HepG2 (cell line): Measurements from ENCODE around the gene MFSD11. TPM values are rescaled to one million over a fixed set of nuclear protein-coding genes. Genes with fewer than 3 reads are reported as not detected.

Experiments used
- EP300 ChIP-seq, 3 experiments: sonication (generic) in 1 of 3; formaldehyde crosslinking in 1 of 3; IDR thresholded peaks; 2 replicates each; pipeline versions ENCODE4 v1.5.1 to v1.6.1; 2011 to 2020; ENCODE audit warnings: low read depth in 2 of 3, low read length in 2 of 3, borderline replicate concordance in 1 of 3, improper control_type of control experiment in 1 of 3, mild to moderate bottlenecking in 1 of 3, missing genetic modification reagents in 1 of 3, moderate library complexity in 1 of 3
- ETV5 ChIP-seq: IDR thresholded peaks from 2 replicates; pipeline ENCODE4 v1.6.1; 2018; ENCODE audit warnings: missing biosample characterization, missing genetic modification reagents, inconsistent platforms, borderline replicate concordance
- JUNB ChIP-seq: sonication (generic); formaldehyde crosslinking; IDR thresholded peaks from 2 replicates; pipeline ENCODE4 v1.8.0; 2022; ENCODE audit warnings: missing genetic modification reagents, mild to moderate bottlenecking, borderline replicate concordance
- NKX3-1 ChIP-seq: sonication (generic); formaldehyde crosslinking; IDR thresholded peaks from 2 replicates; pipeline ENCODE4 v1.5.0; 2020; ENCODE audit warnings: missing genetic modification reagents
- PHF21A ChIP-seq: sonication (generic); formaldehyde crosslinking; IDR thresholded peaks from 2 replicates; pipeline ENCODE4 v1.5.0; 2020; ENCODE audit warnings: mild to moderate bottlenecking, missing genetic modification reagents
- RARA ChIP-seq: IDR thresholded peaks from 2 replicates; pipeline ENCODE4 v1.6.1; 2016; ENCODE audit warnings: missing genetic modification reagents, missing compliant biosample characterization
- RFXANK ChIP-seq: IDR thresholded peaks from 2 replicates; pipeline ENCODE4 v1.6.1; 2016
- SP2 ChIP-seq: sonication (generic); formaldehyde crosslinking; IDR thresholded peaks from 2 replicates; pipeline ENCODE4 v1.5.1; 2020; ENCODE audit warnings: mild to moderate bottlenecking, missing genetic modification reagents
- TBL1XR1 ChIP-seq: fragments of 150-350 bp; IDR thresholded peaks from 2 replicates; pipeline ENCODE4 v1.6.1; 2014; ENCODE audit warnings: borderline replicate concordance, low read length; ENCODE audit not compliant: partially characterized antibody
- ZBTB7A ChIP-seq: sonication (generic); formaldehyde crosslinking; IDR thresholded peaks from 2 replicates; pipeline ENCODE4 v1.8.0; 2022; ENCODE audit warnings: mild to moderate bottlenecking, missing genetic modification reagents
- ZNF496 ChIP-seq: sonication (generic); formaldehyde crosslinking; IDR thresholded peaks from 2 replicates; pipeline ENCODE4 v1.8.1; 2023; ENCODE audit warnings: mild to moderate bottlenecking, moderate library complexity, missing genetic modification reagents; ENCODE audit not compliant: insufficient replicate concordance
- ZNF567 ChIP-seq: sonication (generic); formaldehyde crosslinking; IDR thresholded peaks from 2 replicates; pipeline ENCODE4 v1.8.1; 2023; ENCODE audit warnings: mild to moderate bottlenecking, missing genetic modification reagents, borderline replicate concordance
- ZNF782 ChIP-seq: sonication (generic); formaldehyde crosslinking; IDR thresholded peaks from 2 replicates; pipeline ENCODE4 v1.4.0; 2020; ENCODE audit warnings: missing genetic modification reagents, mild to moderate bottlenecking, borderline replicate concordance
- ZNF790 ChIP-seq: sonication (generic); formaldehyde crosslinking; IDR thresholded peaks from 2 replicates; pipeline ENCODE4 v1.8.0; 2022; ENCODE audit warnings: missing genetic modification reagents, mild to moderate bottlenecking, borderline replicate concordance
- polyA plus RNA-seq, 8 experiments: library from polyadenylated mRNA; depleted of rRNA in 3 of 8; stranded (reverse) in 7 of 8; unstranded in 1 of 8; fragments of >200 nt; fragmentation: Illumina TruSeq in 4 of 8; extraction: Trizol in 4 of 8; gene quantifications; 2 replicates each; pipeline versions ENCODE4 v1.2.1 to v1.2.3, GENCODE V29; 2011 to 2016; ENCODE audit warnings: low read depth in 4 of 8, missing spikeins in 1 of 8, mixed read lengths in 1 of 8; ENCODE audit not compliant: insufficient read depth in 1 of 8
- total RNA-seq, 5 experiments: library from RNA; depleted of rRNA; stranded (reverse); fragments of >200 nt; fragmentation: Illumina TruSeq; extraction: Trizol; gene quantifications; 2 replicates each; pipeline ENCODE4 v1.2.3, GENCODE V29; 2016; ENCODE audit warnings: low read depth in 1 of 5
- TF ChIP-seq, protein P1 (sequence below): fragments of 450-650 bp; IDR thresholded peaks from 2 replicates; pipeline ENCODE4 v1.6.1; 2016
- TF ChIP-seq, protein P2 (sequence below): sonication (generic); formaldehyde crosslinking; IDR thresholded peaks from 2 replicates; pipeline ENCODE4 v1.4.0; 2020; ENCODE audit warnings: missing genetic modification reagents
- TF ChIP-seq, protein P3 (sequence below): IDR thresholded peaks from 2 replicates; pipeline ENCODE4 v1.6.1; 2016; ENCODE audit warnings: low read depth, control low read depth
- TF ChIP-seq, protein P4 (sequence below): sonication (generic); formaldehyde crosslinking; IDR thresholded peaks from 2 replicates; pipeline ENCODE4 v1.4.0; 2020; ENCODE audit warnings: missing genetic modification reagents
- TF ChIP-seq, protein P5 (sequence below): sonication (generic); formaldehyde crosslinking; IDR thresholded peaks from 2 replicates; pipeline ENCODE4 v1.5.1; 2020; ENCODE audit warnings: mild to moderate bottlenecking, moderate library complexity, missing genetic modification reagents
- TF ChIP-seq, protein P6 (sequence below): sonication (generic); formaldehyde crosslinking; IDR thresholded peaks from 2 replicates; pipeline ENCODE4 v1.4.0; 2020; ENCODE audit warnings: mild to moderate bottlenecking, missing genetic modification reagents

The MFSD11 gene
- total and polyA plus RNA-seq, 2 of the 13 experiments (the other 11 are each of a cell fraction or from before 2014, with no cell fraction given): 26.1 to 36.3 TPM

DNA sequence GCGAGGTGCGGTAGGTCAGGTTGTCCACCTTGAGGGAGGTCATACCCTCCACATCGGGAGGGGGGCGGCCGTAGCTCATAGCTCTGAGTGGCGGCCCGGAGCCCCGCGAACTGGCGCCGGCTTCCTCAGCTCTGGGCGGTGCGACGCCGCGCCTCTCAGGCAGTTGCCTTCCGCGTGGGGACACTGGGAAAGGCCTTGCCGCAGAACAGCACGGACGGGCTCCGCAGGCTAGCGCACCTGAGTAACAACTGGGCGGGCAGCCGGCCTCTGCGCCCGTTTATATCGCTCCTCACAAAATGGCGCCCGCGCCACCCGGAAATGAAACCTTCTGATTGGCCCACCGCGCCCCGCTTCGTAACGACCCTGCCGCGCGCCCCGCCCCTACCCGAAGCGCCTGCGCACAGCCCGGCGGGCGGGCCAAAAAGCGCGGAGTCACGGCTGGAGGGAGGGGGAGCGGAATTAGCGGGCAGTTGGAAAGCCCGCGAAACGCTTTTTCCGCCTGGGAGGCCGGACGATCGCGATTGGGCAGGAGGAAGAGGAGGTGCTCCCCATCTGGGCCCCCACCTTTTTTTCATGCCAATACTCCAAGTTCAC lies 740 bp upstream of the MFSD11 start, which contains the start of gene SRSF2 (continued):
- TF ChIP-seq, protein P1, sequence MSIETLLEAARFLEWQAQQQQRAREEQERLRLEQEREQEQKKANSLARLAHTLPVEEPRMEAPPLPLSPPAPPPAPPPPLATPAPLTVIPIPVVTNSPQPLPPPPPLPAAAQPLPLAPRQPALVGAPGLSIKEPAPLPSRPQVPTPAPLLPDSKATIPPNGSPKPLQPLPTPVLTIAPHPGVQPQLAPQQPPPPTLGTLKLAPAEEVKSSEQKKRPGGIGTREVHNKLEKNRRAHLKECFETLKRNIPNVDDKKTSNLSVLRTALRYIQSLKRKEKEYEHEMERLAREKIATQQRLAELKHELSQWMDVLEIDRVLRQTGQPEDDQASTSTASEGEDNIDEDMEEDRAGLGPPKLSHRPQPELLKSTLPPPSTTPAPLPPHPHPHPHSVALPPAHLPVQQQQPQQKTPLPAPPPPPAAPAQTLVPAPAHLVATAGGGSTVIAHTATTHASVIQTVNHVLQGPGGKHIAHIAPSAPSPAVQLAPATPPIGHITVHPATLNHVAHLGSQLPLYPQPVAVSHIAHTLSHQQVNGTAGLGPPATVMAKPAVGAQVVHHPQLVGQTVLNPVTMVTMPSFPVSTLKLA: no peak
- TF ChIP-seq, protein P2, sequence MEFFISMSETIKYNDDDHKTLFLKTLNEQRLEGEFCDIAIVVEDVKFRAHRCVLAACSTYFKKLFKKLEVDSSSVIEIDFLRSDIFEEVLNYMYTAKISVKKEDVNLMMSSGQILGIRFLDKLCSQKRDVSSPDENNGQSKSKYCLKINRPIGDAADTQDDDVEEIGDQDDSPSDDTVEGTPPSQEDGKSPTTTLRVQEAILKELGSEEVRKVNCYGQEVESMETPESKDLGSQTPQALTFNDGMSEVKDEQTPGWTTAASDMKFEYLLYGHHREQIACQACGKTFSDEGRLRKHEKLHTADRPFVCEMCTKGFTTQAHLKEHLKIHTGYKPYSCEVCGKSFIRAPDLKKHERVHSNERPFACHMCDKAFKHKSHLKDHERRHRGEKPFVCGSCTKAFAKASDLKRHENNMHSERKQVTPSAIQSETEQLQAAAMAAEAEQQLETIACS (CRISPR knock-in tag): peak; percentile 40; the same call in 1 of the 2 replicates
- no peak; the same call in 1 of the 2 replicates for TF ChIP-seq ZNF790 (CRISPR knock-in tag)
- TF ChIP-seq PHF21A (CRISPR knock-in tag): peak; percentile 91
- TF ChIP-seq EP300 (IDR thresholded peaks at IDR 0.05; ENCODE audit: low read depth in 2 of 2, low read length in 2 of 2): peak; percentile 57 to 71; a peak in 3 of 4 replicates
- peak; percentile 52; the same call in 1 of the 2 replicates for TF ChIP-seq EP300 (CRISPR knock-in tag; IDR thresholded peaks at IDR 0.05; ENCODE audit: borderline replicate concordance)
- 0 out of 2 replicates have a peak, but pooled peaks have one; percentile 11 for TF ChIP-seq RFXANK (CRISPR knock-in tag)
- TF ChIP-seq RARA (CRISPR knock-in tag): peak; percentile 74
- TF ChIP-seq, protein P3, sequence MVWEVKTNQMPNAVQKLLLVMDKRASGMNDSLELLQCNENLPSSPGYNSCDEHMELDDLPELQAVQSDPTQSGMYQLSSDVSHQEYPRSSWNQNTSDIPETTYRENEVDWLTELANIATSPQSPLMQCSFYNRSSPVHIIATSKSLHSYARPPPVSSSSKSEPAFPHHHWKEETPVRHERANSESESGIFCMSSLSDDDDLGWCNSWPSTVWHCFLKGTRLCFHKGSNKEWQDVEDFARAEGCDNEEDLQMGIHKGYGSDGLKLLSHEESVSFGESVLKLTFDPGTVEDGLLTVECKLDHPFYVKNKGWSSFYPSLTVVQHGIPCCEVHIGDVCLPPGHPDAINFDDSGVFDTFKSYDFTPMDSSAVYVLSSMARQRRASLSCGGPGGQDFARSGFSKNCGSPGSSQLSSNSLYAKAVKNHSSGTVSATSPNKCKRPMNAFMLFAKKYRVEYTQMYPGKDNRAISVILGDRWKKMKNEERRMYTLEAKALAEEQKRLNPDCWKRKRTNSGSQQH: peak; percentile 96
- peak; percentile 87 for TF ChIP-seq TBL1XR1
- TF ChIP-seq SP2 (CRISPR knock-in tag): peak; percentile 74
- TF ChIP-seq JUNB (CRISPR knock-in tag): no peak
- TF ChIP-seq ETV5 (CRISPR knock-in tag): peak; percentile 72
- peak; percentile 91 for TF ChIP-seq NKX3-1 (CRISPR knock-in tag)
- TF ChIP-seq ZNF782: peak; percentile 97
- TF ChIP-seq ZBTB7A (CRISPR knock-in tag): peak; percentile 87
- TF ChIP-seq ZNF567: no peak; the same call in 1 of the 2 replicates
- TF ChIP-seq ZNF496: no peak
- TF ChIP-seq, protein P4, sequence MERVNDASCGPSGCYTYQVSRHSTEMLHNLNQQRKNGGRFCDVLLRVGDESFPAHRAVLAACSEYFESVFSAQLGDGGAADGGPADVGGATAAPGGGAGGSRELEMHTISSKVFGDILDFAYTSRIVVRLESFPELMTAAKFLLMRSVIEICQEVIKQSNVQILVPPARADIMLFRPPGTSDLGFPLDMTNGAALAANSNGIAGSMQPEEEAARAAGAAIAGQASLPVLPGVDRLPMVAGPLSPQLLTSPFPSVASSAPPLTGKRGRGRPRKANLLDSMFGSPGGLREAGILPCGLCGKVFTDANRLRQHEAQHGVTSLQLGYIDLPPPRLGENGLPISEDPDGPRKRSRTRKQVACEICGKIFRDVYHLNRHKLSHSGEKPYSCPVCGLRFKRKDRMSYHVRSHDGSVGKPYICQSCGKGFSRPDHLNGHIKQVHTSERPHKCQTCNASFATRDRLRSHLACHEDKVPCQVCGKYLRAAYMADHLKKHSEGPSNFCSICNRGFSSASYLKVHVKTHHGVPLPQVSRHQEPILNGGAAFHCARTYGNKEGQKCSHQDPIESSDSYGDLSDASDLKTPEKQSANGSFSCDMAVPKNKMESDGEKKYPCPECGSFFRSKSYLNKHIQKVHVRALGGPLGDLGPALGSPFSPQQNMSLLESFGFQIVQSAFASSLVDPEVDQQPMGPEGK (CRISPR knock-in tag): peak; percentile 89
- TF ChIP-seq, protein P5, sequence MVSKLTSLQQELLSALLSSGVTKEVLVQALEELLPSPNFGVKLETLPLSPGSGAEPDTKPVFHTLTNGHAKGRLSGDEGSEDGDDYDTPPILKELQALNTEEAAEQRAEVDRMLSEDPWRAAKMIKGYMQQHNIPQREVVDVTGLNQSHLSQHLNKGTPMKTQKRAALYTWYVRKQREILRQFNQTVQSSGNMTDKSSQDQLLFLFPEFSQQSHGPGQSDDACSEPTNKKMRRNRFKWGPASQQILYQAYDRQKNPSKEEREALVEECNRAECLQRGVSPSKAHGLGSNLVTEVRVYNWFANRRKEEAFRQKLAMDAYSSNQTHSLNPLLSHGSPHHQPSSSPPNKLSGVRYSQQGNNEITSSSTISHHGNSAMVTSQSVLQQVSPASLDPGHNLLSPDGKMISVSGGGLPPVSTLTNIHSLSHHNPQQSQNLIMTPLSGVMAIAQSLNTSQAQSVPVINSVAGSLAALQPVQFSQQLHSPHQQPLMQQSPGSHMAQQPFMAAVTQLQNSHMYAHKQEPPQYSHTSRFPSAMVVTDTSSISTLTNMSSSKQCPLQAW (CRISPR knock-in tag): peak; percentile 84
- TF ChIP-seq, protein P6, sequence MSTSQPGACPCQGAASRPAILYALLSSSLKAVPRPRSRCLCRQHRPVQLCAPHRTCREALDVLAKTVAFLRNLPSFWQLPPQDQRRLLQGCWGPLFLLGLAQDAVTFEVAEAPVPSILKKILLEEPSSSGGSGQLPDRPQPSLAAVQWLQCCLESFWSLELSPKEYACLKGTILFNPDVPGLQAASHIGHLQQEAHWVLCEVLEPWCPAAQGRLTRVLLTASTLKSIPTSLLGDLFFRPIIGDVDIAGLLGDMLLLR (CRISPR knock-in tag): peak; percentile 85; the same call in 1 of the 2 replicates
